Gastroesophageal sphincter (tissue), 3 donors: ENCODE results near the gene CNNM4.
"Not testable (repeated sequence)": the region's sequence is repeated elsewhere in the genome, so short reads cannot be mapped to it uniquely, and the experiment has no call there.

Experiments used
- POLR2AphosphoS5 ChIP-seq: sonication (generic); formaldehyde crosslinking; IDR thresholded peaks from one replicate; pipeline ENCODE4 v1.6.1; 2017; ENCODE audit warnings: antibody characterized with exemption
- TF ChIP-seq, protein P1 (sequence below), 4 experiments: fragments of 200-600 bp in 2 of 4; fragments of 450-650 bp in 2 of 4; sonication (generic) in 1 of 4; IDR thresholded peaks; one replicate each; pipeline ENCODE4 v1.5.1; 2017 to 2019; ENCODE audit warnings: antibody characterized with exemption in 4 of 4, mild to moderate bottlenecking in 2 of 4, moderate library complexity in 2 of 4

DNA sequence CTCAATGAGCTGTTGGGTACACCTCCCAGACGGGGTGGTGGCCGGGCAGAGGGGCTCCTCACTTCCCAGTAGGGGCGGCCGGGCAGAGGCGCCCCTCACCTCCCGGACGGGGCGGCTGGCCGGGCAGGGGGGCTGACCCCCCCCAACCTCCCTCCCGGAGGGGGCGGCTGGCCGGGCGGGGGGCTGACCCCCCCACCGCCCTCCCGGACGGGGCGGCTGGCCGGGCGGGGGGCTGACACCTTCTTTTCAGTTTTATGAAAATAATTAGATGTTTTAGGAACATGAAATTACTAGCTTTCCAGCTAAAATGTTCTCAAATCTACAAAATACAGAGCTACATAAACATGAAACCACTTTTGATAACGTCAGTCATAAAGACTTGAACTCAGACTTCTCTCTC is 45.2 kb downstream of the CNNM4 start:
- TF ChIP-seq POLR2AphosphoS5: not testable (repeated sequence)
- TF ChIP-seq, protein P1, sequence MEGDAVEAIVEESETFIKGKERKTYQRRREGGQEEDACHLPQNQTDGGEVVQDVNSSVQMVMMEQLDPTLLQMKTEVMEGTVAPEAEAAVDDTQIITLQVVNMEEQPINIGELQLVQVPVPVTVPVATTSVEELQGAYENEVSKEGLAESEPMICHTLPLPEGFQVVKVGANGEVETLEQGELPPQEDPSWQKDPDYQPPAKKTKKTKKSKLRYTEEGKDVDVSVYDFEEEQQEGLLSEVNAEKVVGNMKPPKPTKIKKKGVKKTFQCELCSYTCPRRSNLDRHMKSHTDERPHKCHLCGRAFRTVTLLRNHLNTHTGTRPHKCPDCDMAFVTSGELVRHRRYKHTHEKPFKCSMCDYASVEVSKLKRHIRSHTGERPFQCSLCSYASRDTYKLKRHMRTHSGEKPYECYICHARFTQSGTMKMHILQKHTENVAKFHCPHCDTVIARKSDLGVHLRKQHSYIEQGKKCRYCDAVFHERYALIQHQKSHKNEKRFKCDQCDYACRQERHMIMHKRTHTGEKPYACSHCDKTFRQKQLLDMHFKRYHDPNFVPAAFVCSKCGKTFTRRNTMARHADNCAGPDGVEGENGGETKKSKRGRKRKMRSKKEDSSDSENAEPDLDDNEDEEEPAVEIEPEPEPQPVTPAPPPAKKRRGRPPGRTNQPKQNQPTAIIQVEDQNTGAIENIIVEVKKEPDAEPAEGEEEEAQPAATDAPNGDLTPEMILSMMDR (IDR thresholded peaks at IDR 0.05): not testable (repeated sequence)
